HCT116 (cell line): Measurements from ENCODE around the gene ZNG1A.

Experiments used
- CBX3 ChIP-seq: IDR thresholded peaks from 2 replicates; pipeline ENCODE4 v1.6.1; 2012; ENCODE audit warnings: low read depth
- CEBPB ChIP-seq: IDR thresholded peaks from 2 replicates; pipeline ENCODE4 v1.6.1; 2012; ENCODE audit warnings: low read depth
- EZH2 ChIP-seq: fragments of 200-600 bp; sonication (generic); IDR thresholded peaks from 2 replicates; pipeline ENCODE4 v1.6.1; 2017; ENCODE audit warnings: antibody characterized with exemption, mixed run types
- EZH2phosphoT487 ChIP-seq: fragments of 200-600 bp; IDR thresholded peaks from 2 replicates; pipeline ENCODE4 v1.6.1; 2018; ENCODE audit warnings: antibody characterized with exemption, borderline replicate concordance
- POLR2A ChIP-seq: IDR thresholded peaks from 2 replicates; pipeline ENCODE4 v1.7.0; 2011; ENCODE audit warnings: borderline replicate concordance; ENCODE audit not compliant: insufficient read depth, insufficient read length; ENCODE audit errors: extremely low read depth
- POLR2AphosphoS5 ChIP-seq: IDR thresholded peaks from 2 replicates; pipeline ENCODE4 v1.6.1; 2011; ENCODE audit warnings: mild to moderate bottlenecking, low read depth, low read length, moderate library complexity
- RAD21 ChIP-seq: IDR thresholded peaks from 2 replicates; pipeline ENCODE4 v1.6.1; 2012; ENCODE audit warnings: low read depth, mild to moderate bottlenecking
- SIN3A ChIP-seq: IDR thresholded peaks from 2 replicates; pipeline ENCODE4 v1.6.1; 2012; ENCODE audit warnings: low read depth
- TF ChIP-seq, protein P1 (sequence below): IDR thresholded peaks from 2 replicates; pipeline ENCODE4 v1.6.1; 2012
- TF ChIP-seq, protein P2 (sequence below), 3 experiments: fragments of 200-600 bp in 1 of 3; sonication (generic) in 1 of 3; IDR thresholded peaks in 2 of 3; conservative IDR thresholded peaks in 1 of 3; 2 replicates each; pipeline ENCODE4 v1.5.1; 2012 to 2017; ENCODE audit warnings: low read depth in 2 of 3, low read length in 2 of 3, antibody characterized with exemption in 1 of 3, borderline replicate concordance in 1 of 3, control low read depth in 1 of 3, mild to moderate bottlenecking in 1 of 3, mixed read lengths in 1 of 3, mixed run types in 1 of 3, moderate library complexity in 1 of 3; ENCODE audit not compliant: insufficient read depth in 1 of 3

DNA sequence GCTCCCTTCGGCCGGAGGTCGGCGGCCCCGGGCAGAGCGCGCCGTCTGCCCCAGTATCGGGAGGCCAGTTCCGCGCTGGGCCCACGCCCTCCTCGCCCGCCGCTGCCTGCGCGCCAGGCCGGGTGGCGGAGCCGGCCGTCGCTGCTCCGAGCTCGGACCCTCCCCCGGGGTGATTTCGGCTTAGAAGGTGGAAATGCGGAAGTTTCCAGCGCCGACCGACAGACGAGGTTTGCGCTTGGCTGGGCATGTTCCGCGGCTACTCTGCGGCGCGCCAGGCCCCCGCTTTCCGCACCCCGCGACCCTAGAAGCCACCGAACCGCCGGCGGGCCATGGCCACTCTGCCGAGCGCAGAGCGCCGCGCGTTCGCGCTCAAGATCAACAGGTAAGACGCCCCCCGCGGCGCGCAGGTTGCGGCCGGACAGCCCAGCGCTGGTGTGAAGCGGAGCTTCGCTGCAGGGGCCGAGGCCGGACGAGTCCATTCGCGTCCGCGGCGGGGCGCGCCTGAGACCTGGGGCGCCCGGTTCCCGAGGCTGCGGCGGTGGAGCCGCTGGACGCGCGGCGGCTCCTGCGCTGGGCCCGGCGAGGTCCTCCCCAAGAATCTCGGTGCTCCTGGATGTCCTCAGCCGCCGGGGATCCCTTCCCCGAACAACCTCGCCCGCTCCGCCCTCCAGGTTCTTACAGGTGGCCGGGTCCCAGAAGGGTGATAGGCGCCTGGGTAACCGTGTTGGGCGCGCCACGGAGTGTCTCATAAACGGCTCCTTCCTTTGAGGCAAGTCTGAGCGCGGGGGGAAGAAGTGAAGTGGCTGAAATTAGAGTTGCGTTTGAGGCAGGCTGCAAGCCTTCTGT is 36.0 kb upstream of the ZNG1A start, which contains the start of gene DOCK8:
- TF ChIP-seq, protein P1, sequence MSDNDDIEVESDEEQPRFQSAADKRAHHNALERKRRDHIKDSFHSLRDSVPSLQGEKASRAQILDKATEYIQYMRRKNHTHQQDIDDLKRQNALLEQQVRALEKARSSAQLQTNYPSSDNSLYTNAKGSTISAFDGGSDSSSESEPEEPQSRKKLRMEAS = peak; percentile 37; the same call in 1 of the 2 replicates
- TF ChIP-seq, protein P2, sequence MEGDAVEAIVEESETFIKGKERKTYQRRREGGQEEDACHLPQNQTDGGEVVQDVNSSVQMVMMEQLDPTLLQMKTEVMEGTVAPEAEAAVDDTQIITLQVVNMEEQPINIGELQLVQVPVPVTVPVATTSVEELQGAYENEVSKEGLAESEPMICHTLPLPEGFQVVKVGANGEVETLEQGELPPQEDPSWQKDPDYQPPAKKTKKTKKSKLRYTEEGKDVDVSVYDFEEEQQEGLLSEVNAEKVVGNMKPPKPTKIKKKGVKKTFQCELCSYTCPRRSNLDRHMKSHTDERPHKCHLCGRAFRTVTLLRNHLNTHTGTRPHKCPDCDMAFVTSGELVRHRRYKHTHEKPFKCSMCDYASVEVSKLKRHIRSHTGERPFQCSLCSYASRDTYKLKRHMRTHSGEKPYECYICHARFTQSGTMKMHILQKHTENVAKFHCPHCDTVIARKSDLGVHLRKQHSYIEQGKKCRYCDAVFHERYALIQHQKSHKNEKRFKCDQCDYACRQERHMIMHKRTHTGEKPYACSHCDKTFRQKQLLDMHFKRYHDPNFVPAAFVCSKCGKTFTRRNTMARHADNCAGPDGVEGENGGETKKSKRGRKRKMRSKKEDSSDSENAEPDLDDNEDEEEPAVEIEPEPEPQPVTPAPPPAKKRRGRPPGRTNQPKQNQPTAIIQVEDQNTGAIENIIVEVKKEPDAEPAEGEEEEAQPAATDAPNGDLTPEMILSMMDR (IDR thresholded peaks at IDR 0.05 in 2 of 3, conservative IDR thresholded peaks at IDR 0.05 in 1 of 3; ENCODE audit: borderline replicate concordance in 1 of 3, insufficient read depth in 1 of 3, low read depth in 2 of 3, low read length in 2 of 3) = peak in 2 of 3 experiments; percentile 18 to 29; a peak in 3 of 6 replicates
- TF ChIP-seq POLR2A = no peak
- TF ChIP-seq EZH2phosphoT487 = no peak
- TF ChIP-seq POLR2AphosphoS5 = no peak
- no peak for TF ChIP-seq CEBPB
- no peak for TF ChIP-seq EZH2
- no peak for TF ChIP-seq RAD21
- TF ChIP-seq CBX3 = no peak
- no peak for TF ChIP-seq SIN3A
